HCT116 (cell line): ENCODE data around the gene TIMM10B.
A peak's percentile ranks its signal among the peaks of the same experiment; 100 is the strongest.

ENCODE experiments used
- CEBPB ChIP-seq: IDR thresholded peaks from 2 replicates; pipeline ENCODE4 v1.6.1; 2012; ENCODE audit warnings: low read depth
- EGR1 ChIP-seq: IDR thresholded peaks from 2 replicates; pipeline ENCODE4 v1.6.1; 2012; ENCODE audit warnings: low read depth
- EZH2 ChIP-seq: fragments of 200-600 bp; sonication (generic); IDR thresholded peaks from 2 replicates; pipeline ENCODE4 v1.6.1; 2017; ENCODE audit warnings: antibody characterized with exemption, mixed run types
- EZH2phosphoT487 ChIP-seq: fragments of 200-600 bp; IDR thresholded peaks from 2 replicates; pipeline ENCODE4 v1.6.1; 2018; ENCODE audit warnings: antibody characterized with exemption, borderline replicate concordance
- MAX ChIP-seq: IDR thresholded peaks from 2 replicates; pipeline ENCODE4 v1.6.1; 2012
- POLR2AphosphoS5 ChIP-seq: IDR thresholded peaks from 2 replicates; pipeline ENCODE4 v1.6.1; 2011; ENCODE audit warnings: mild to moderate bottlenecking, low read depth, low read length, moderate library complexity
- RAD21 ChIP-seq: IDR thresholded peaks from 2 replicates; pipeline ENCODE4 v1.6.1; 2012; ENCODE audit warnings: low read depth, mild to moderate bottlenecking
- SIN3A ChIP-seq: IDR thresholded peaks from 2 replicates; pipeline ENCODE4 v1.6.1; 2012; ENCODE audit warnings: low read depth
- SP1 ChIP-seq: IDR thresholded peaks from 2 replicates; pipeline ENCODE4 v1.6.1; 2012; ENCODE audit warnings: low read depth
- TCF7L2 ChIP-seq: IDR thresholded peaks from 2 replicates; pipeline ENCODE4 v1.7.0; 2011; ENCODE audit warnings: borderline replicate concordance, inconsistent platforms; ENCODE audit not compliant: insufficient read depth, insufficient read length; ENCODE audit errors: extremely low read depth
- TF ChIP-seq, protein P1 (sequence below), 3 experiments: fragments of 200-600 bp in 1 of 3; sonication (generic) in 1 of 3; IDR thresholded peaks in 2 of 3; conservative IDR thresholded peaks in 1 of 3; 2 replicates each; pipeline ENCODE4 v1.5.1; 2012 to 2017; ENCODE audit warnings: low read depth in 2 of 3, low read length in 2 of 3, antibody characterized with exemption in 1 of 3, borderline replicate concordance in 1 of 3, control low read depth in 1 of 3, mild to moderate bottlenecking in 1 of 3, mixed read lengths in 1 of 3, mixed run types in 1 of 3, moderate library complexity in 1 of 3; ENCODE audit not compliant: insufficient read depth in 1 of 3
- TF ChIP-seq, protein P2 (sequence below): IDR thresholded peaks from 2 replicates; pipeline ENCODE4 v1.6.1; 2012; ENCODE audit warnings: low read depth

DNA sequence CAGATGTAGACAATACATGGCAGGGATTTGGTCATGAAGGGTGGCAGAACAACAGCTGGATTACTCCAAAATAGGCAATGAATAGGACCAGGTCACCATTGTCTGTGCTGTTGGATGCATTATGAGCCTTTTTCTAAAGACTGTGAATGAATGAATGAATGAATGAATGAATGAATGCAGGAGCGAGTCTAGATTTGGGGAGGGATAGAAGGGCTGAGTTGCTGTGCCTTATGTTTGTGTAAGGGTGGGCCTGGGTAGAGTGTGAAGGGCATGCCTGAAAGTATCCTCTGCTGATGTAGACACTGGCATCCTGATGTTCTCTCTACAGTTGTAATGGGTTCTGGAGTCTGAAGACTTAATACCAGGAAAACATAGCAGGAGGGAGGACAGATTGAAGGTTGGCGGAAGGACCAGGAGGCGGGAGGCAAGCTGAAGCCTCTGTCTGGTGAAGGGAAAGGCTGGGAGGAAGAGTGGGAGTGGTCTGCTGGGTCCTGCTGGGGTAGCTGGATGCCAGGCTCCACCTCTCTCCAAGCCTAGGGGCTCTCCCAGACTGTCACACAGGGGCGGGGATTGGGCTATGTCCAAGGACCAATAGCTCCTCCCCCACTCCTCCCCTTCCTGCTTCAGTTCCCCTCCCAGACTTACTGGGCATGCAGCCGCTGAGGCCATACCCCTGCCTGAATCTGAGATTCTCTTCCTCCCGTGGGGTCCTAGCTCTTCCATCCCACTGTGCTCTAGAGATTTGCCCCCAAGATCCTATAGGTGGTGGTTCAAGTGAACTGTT is 12.4 kb upstream of the TIMM10B start:
- TF ChIP-seq, protein P1, sequence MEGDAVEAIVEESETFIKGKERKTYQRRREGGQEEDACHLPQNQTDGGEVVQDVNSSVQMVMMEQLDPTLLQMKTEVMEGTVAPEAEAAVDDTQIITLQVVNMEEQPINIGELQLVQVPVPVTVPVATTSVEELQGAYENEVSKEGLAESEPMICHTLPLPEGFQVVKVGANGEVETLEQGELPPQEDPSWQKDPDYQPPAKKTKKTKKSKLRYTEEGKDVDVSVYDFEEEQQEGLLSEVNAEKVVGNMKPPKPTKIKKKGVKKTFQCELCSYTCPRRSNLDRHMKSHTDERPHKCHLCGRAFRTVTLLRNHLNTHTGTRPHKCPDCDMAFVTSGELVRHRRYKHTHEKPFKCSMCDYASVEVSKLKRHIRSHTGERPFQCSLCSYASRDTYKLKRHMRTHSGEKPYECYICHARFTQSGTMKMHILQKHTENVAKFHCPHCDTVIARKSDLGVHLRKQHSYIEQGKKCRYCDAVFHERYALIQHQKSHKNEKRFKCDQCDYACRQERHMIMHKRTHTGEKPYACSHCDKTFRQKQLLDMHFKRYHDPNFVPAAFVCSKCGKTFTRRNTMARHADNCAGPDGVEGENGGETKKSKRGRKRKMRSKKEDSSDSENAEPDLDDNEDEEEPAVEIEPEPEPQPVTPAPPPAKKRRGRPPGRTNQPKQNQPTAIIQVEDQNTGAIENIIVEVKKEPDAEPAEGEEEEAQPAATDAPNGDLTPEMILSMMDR (IDR thresholded peaks at IDR 0.05 in 2 of 3, conservative IDR thresholded peaks at IDR 0.05 in 1 of 3; ENCODE audit: borderline replicate concordance in 1 of 3, insufficient read depth in 1 of 3, low read depth in 2 of 3, low read length in 2 of 3): no peak
- TF ChIP-seq EZH2phosphoT487: no peak
- TF ChIP-seq SP1: no peak
- no peak for TF ChIP-seq RAD21
- no peak for TF ChIP-seq EZH2
- TF ChIP-seq POLR2AphosphoS5: peak; percentile 77
- TF ChIP-seq MAX: no peak
- TF ChIP-seq, protein P2, sequence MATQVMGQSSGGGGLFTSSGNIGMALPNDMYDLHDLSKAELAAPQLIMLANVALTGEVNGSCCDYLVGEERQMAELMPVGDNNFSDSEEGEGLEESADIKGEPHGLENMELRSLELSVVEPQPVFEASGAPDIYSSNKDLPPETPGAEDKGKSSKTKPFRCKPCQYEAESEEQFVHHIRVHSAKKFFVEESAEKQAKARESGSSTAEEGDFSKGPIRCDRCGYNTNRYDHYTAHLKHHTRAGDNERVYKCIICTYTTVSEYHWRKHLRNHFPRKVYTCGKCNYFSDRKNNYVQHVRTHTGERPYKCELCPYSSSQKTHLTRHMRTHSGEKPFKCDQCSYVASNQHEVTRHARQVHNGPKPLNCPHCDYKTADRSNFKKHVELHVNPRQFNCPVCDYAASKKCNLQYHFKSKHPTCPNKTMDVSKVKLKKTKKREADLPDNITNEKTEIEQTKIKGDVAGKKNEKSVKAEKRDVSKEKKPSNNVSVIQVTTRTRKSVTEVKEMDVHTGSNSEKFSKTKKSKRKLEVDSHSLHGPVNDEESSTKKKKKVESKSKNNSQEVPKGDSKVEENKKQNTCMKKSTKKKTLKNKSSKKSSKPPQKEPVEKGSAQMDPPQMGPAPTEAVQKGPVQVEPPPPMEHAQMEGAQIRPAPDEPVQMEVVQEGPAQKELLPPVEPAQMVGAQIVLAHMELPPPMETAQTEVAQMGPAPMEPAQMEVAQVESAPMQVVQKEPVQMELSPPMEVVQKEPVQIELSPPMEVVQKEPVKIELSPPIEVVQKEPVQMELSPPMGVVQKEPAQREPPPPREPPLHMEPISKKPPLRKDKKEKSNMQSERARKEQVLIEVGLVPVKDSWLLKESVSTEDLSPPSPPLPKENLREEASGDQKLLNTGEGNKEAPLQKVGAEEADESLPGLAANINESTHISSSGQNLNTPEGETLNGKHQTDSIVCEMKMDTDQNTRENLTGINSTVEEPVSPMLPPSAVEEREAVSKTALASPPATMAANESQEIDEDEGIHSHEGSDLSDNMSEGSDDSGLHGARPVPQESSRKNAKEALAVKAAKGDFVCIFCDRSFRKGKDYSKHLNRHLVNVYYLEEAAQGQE: no peak
- TF ChIP-seq TCF7L2: no peak
- no peak for TF ChIP-seq EGR1
- TF ChIP-seq CEBPB: no peak
- TF ChIP-seq SIN3A: no peak
